Measurements from ENCODE around the gene BICD2. TPM values are rescaled to one million over a fixed set of nuclear protein-coding genes. Genes with fewer than 3 reads are reported as not detected.

The BICD2 gene
- total and polyA plus RNA-seq, 7 donors: 5.4 to 38.5 (median 30.6) TPM

GRCh38 chr9:92668746-92669526, 95.7 kb downstream of the BICD2 start:
- 18 to 22% methylated on average over 14 of the region's 14 CpGs for WGBS, 2 donors
- Histone ChIP-seq H3K9me3 (no peaks in the 10 kb centered on the region), H3K4me1 (peaks cover 0 to 45% (median 29%) of the 10 kb centered on the region in 4 donors), H3K4me3 (peak overlapping the region; percentile 79 to 96 (median 86)), H3K27ac (peak overlapping the region; percentile 85 to 94 (median 90)), H3K36me3 (peaks cover 0 to 4% (median 0%) of the 10 kb centered on the region in 4 donors), H3K27me3 (no peaks in the 10 kb centered on the region)
- no peak for DNase-seq
- TF ChIP-seq POLR2AphosphoS5 (IDR thresholded peaks at IDR 0.05) (no peak), POLR2A (IDR thresholded peaks at IDR 0.05) (no peak), EP300 (IDR thresholded peaks at IDR 0.05) (no peak), CTCF (IDR thresholded peaks at IDR 0.05) (no peak)
- intact Hi-C loops (cut with DNase I): no loop called here

GRCh38 chr9:92666912-92667532, 97.6 kb downstream of the BICD2 start:
- no peak for DNase-seq
- 91 to 94% methylated on average over 8 of the region's 8 CpGs for WGBS, 2 donors
- H3K27me3 ChIP-seq: no peaks in the 10 kb centered on the region
- H3K9me3 ChIP-seq: no peaks in the 10 kb centered on the region
- peaks cover 0 to 45% (median 29%) of the 10 kb centered on the region in 4 donors for H3K4me1 ChIP-seq
- intact Hi-C loops (cut with DNase I): no loop called here
- H3K36me3 ChIP-seq: peaks cover 0 to 4% (median 0%) of the 10 kb centered on the region in 4 donors
- H3K4me3 ChIP-seq: no peak overlapping the region
- H3K27ac ChIP-seq: no peak overlapping the region
- TF ChIP-seq EP300 (IDR thresholded peaks at IDR 0.05) (no peak), CTCF (IDR thresholded peaks at IDR 0.05) (no peak)

- intact Hi-C loops (cut with DNase I): no loop called here
- peaks cover 0 to 39% (median 26%) of the 10 kb centered on the region in 4 donors for H3K4me1 ChIP-seq
- 94 to 96% methylated on average over 6 of the region's 6 CpGs for WGBS, 2 donors
Measured at GRCh38 chr9:92666236-92666635, 98.4 kb downstream of the BICD2 start.

GRCh38 chr9:92665836-92666235, 98.8 kb downstream of the BICD2 start:
- Histone ChIP-seq H3K9me3 (no peaks in the 10 kb centered on the region), H3K4me1 (peaks cover 0 to 35% (median 23%) of the 10 kb centered on the region in 4 donors), H3K27me3 (no peaks in the 10 kb centered on the region), H3K27ac (no peak overlapping the region), H3K4me3 (no peak overlapping the region), H3K36me3 (peaks cover 0 to 4% (median 0%) of the 10 kb centered on the region in 4 donors)
- intact Hi-C loops (cut with DNase I): no loop called here
- DNase-seq: no peak
- no peak for TF ChIP-seq POLR2AphosphoS5 (IDR thresholded peaks at IDR 0.05)
- TF ChIP-seq CTCF (IDR thresholded peaks at IDR 0.05): no peak
- no peak for TF ChIP-seq POLR2A (IDR thresholded peaks at IDR 0.05)
- no peak for TF ChIP-seq EP300 (IDR thresholded peaks at IDR 0.05)
- WGBS, 2 donors: 90 to 95% methylated on average over 3 of the region's 3 CpGs

More at GRCh38 chr9:92666236-92666635, 98.4 kb downstream of the BICD2 start:
- no peaks in the 10 kb centered on the region for H3K27me3 ChIP-seq
- H3K9me3 ChIP-seq: no peaks in the 10 kb centered on the region
- peaks cover 0 to 4% (median 0%) of the 10 kb centered on the region in 4 donors for H3K36me3 ChIP-seq
- no peak overlapping the region for H3K4me3 ChIP-seq
- TF ChIP-seq POLR2AphosphoS5 (IDR thresholded peaks at IDR 0.05) (no peak), CTCF (IDR thresholded peaks at IDR 0.05) (no peak), EP300 (IDR thresholded peaks at IDR 0.05) (no peak), POLR2A (IDR thresholded peaks at IDR 0.05) (no peak)
- no peak for DNase-seq
- no peak overlapping the region for H3K27ac ChIP-seq
